ENCODE data around the gene CD300E.

Gene CD300E

DNA sequence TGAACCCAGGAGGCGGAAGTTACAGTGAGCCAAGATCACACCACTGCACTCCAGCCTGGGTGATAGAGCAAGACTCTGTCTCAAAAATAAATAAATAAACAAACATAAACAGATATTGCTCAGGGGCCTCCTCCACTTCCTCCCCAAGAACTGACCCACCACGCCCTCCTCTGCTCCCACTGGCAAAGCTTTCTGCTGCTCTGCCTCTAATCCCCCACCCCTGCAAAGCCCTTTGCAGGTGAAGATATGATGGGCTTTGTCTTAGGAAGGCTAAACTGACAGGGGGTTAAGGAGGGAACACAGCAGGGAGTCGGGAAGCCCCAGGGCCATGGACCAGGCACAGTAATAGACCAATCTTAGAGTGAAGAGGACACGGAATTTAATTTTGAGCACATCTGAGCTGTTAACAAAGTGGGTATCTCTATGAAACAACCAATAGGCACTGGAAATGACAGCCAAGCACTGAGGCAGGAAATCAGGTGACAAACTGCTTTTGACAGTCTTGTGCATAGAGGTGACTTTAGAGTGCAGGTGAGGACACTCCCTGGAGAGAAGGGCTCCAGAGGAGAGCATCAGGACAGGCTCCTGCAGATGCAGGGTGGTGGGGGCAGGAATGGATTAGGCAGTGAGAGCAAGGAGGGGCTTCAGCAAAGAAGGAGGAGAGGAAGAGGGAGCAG, 25.1 kb downstream of the CD300E start:
- H3K4me3 ChIP-seq (ENCODE audit: control insufficient read depth, low read depth, low read length), result no peak overlapping the region
- DNase-seq (ENCODE audit: low read depth), result no peak
- TF ChIP-seq, protein P1, sequence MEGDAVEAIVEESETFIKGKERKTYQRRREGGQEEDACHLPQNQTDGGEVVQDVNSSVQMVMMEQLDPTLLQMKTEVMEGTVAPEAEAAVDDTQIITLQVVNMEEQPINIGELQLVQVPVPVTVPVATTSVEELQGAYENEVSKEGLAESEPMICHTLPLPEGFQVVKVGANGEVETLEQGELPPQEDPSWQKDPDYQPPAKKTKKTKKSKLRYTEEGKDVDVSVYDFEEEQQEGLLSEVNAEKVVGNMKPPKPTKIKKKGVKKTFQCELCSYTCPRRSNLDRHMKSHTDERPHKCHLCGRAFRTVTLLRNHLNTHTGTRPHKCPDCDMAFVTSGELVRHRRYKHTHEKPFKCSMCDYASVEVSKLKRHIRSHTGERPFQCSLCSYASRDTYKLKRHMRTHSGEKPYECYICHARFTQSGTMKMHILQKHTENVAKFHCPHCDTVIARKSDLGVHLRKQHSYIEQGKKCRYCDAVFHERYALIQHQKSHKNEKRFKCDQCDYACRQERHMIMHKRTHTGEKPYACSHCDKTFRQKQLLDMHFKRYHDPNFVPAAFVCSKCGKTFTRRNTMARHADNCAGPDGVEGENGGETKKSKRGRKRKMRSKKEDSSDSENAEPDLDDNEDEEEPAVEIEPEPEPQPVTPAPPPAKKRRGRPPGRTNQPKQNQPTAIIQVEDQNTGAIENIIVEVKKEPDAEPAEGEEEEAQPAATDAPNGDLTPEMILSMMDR (IDR thresholded peaks at IDR 0.05; ENCODE audit: control insufficient read depth, insufficient read depth, low read depth, low read length, missing control alignments), result no peak

DNA sequence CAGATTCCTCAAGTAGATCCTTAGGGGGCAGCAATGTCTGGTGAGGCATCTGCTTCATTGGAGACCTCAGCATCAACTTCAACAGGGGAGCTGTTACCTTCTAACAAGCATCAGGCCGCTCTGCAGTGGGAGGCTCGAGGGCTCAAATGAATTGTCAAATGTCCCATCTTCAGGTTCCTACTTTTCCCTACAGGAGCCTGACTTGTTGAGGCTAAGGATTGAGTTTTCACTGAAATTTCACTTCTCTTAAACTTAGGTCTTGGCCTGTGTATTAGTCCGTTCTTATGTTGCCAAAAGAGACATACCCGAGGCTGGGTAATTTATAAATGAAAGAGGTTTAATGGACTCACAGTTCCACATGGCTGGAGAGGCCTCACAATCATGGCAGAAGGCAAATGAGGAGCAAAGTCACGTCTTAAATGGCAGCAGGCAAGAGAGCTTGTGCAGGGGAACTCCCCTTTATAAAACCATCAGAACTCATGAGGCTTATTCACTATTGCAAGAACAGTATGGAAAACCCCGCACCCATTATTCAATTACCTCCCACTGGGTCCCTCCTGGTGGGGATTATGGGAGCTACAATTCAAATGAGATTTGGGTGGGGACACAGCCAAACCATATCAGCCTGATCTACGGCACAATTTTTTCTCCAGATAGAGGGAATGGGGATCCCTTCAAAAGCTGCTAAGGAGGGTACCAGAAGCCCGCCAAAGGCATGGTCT, 26.3 kb downstream of the CD300E start:
- H3K4me3 ChIP-seq (ENCODE audit: control insufficient read depth, low read depth, low read length), result no peak overlapping the region
- no peak for DNase-seq (ENCODE audit: low read depth)
- TF ChIP-seq, protein P1 (IDR thresholded peaks at IDR 0.05; ENCODE audit: control insufficient read depth, insufficient read depth, low read depth, low read length, missing control alignments), result no peak

DNA sequence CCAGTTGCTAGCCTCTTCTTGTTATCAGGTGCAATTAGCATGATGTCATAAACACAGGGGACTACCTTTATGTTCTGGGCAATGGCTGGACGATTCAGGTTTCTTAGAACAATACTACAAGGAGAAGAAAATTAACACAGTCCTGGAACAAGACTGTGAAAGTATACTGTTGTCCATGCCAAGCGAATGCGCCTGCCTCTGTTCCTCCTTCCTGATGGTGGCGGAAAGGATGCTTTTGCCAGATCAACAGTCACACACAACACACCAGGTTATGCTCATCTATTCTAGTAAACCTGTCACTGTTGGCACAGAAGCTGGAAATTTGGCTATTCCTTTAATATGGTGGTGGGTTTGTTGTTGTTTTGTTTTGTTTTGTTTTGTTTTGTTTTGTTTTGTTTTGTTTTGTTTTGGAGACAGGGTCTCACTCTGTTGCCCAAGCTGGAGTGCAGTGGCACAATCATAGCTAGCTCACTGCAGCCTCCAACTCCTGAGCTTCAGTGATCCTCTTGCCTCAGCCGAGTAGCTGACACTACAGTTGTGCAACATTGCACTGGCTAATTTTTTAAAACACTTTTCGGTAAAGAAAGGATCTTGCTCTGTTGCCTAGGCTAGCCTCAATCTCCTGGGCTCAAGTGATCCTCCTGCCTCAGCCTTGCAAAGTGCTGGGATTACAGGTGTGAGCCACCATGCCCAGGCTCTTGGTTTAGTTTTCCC, 28.3 kb downstream of the CD300E start:
- DNase-seq (ENCODE audit: low read depth), result no peak
- TF ChIP-seq, protein P1 (IDR thresholded peaks at IDR 0.05; ENCODE audit: control insufficient read depth, insufficient read depth, low read depth, low read length, missing control alignments), result no peak
- no peak overlapping the region for H3K4me3 ChIP-seq (ENCODE audit: control insufficient read depth, low read depth, low read length)

DNA sequence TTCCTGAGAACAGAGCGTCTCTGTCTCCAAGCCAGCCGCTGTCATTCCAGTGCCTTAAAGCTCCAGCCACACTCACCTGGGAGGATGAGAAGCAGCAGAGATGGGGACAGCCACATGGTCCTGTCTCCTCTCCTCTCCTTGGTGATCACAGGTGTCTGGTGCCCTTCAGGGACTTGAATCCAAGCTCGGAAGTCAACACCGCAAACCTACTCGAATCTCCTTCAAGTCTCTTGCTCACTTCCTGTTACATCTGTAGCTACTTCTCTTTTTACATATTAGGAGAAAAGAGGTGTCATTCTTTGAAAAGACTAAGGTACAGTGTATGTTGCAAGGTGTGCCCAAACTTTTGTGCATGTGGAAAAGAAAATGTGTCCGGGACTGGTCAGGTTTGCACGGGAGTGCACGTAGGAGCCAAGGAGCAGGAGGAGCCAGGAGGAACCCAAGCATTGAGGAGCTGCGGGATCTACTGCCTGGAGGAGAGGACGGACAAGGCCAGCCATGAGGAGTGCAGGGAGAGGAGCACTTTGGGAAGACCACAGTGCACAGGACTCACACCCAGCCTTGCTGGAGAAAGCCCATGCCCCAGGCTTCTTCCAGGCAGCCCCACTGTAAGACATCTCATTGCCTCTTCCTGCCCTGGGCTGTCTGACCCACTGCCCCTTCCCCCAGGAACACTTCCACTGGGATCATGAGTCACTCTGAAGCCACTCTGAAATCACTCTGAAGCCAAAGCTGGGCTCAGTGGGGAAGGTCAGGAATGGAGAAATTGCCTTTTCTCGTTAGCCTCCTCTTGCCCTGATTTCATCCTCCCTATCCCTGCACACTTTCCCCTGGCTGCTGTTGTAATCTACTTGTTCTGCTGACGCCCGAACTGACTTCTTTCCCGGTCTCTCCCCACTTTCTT, 31.2 kb downstream of the CD300E start, which contains the start of gene CD300LD:
TSS of gene CD300LD (minus strand) at position 197 of the 904 bp plus-strand sequence. CDS start at position 116, 81 bp downstream.
- no peak for DNase-seq (ENCODE audit: low read depth)
- no peak within 1 kb of the TSS for H3K4me3 ChIP-seq (ENCODE audit: control insufficient read depth, low read depth, low read length)
- TF ChIP-seq, protein P1 (IDR thresholded peaks at IDR 0.05; ENCODE audit: control insufficient read depth, insufficient read depth, low read depth, low read length, missing control alignments), result no peak

DNA sequence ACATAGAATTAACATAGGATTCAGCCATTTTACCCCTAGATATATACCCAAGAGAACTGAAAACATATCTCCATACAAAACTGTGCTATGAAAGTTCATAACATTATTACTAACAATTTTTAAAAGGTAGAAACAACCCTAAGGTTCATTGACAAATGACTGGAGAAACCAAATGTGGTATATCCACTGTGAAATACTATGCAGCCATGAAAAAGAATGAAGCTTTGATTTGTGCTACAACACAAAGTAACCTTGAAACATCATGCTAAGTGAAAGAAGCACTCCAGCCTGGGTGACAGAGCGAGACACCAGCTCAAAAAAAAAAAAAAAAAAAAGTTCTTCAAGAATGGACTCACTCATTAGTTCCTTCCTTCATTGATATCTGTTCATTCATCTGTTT, 32.0 kb downstream of the CD300E start:
- no peak for DNase-seq (ENCODE audit: low read depth)

More for the DNA sequence above, 32.0 kb downstream of the CD300E start:
- TF ChIP-seq, protein P1 (IDR thresholded peaks at IDR 0.05; ENCODE audit: control insufficient read depth, insufficient read depth, low read depth, low read length, missing control alignments), result no peak
- no peak overlapping the region for H3K4me3 ChIP-seq (ENCODE audit: control insufficient read depth, low read depth, low read length)

Measured in AG09309 (cell line).